Mesothelial cell of epicardium (in vitro differentiated cells): ENCODE measurements around the gene ATXN10. TPM values are rescaled to one million over a fixed set of nuclear protein-coding genes. Genes with fewer than 3 reads are reported as not detected.
A peak's percentile ranks its signal among the peaks of the same experiment; 100 is the strongest.
"Not testable (repeated sequence)": the region's sequence is repeated elsewhere in the genome, so short reads cannot be mapped to it uniquely, and the experiment has no call there.

ENCODE experiments used
- DNase-seq, 2 experiments: peaks; one replicate each; pipeline ENCODE4 v3.0.0; 2021; ENCODE audit warnings: low spot score in 2 of 2; ENCODE audit not compliant: unreplicated experiment in 2 of 2
- H3K27ac Mint-ChIP-seq: 2 replicates; pipeline ENCODE4 v1.8.0; 2021; ENCODE audit warnings: mixed read lengths
- H3K27me3 Mint-ChIP-seq: 2 replicates; pipeline ENCODE4 v1.8.0; 2021; ENCODE audit warnings: low read depth, mixed read lengths
- H3K36me3 Mint-ChIP-seq: 2 replicates; pipeline ENCODE4 v1.8.0; 2021; ENCODE audit warnings: mixed read lengths
- H3K4me1 Mint-ChIP-seq: 2 replicates; pipeline ENCODE4 v1.8.0; 2021; ENCODE audit warnings: mixed read lengths
- H3K4me3 Mint-ChIP-seq: 2 replicates; pipeline ENCODE4 v1.8.0; 2021; ENCODE audit warnings: mild to moderate bottlenecking, moderate library complexity, mixed read lengths
- H3K9me3 Mint-ChIP-seq: 2 replicates; pipeline ENCODE4 v1.8.0; 2021; ENCODE audit warnings: mixed read lengths
- CTCF ChIP-seq: fragments of 200-600 bp; sonication (generic); IDR thresholded peaks from one replicate; pipeline ENCODE4 v1.5.0; 2021; ENCODE audit warnings: antibody characterized with exemption; ENCODE audit not compliant: unreplicated experiment
- total RNA-seq: library from RNA; stranded (reverse); gene quantifications from 3 replicates; pipeline ENCODE4 v1.2.1, GENCODE V29; 2021

ATXN10 gene
- total RNA-seq, result 237 to 248 TPM (median 241 TPM) in 3 replicates

- Mint-ChIP-seq H3K4me1 (peaks cover 32% of the 10 kb centered on the region), H3K27me3 (no peaks in the 10 kb centered on the region), H3K36me3 (peaks cover 8% of the 10 kb centered on the region), H3K9me3 (no peaks in the 10 kb centered on the region), H3K4me3 (peak within 1 kb of the TSS; percentile 85), H3K27ac (peak within 1 kb of the TSS; percentile 95)
- TF ChIP-seq CTCF, result no peak
- DNase-seq, result peak; percentile 74 to 85
These were observed at the start of gene ATXN10 for GRCh38 chr22:45671783-45672563. TSS of gene ATXN10 (plus strand) at chr22:45671834. CDS start at chr22:45672064, 230 bp downstream.

- no peak overlapping the region for H3K4me3 Mint-ChIP-seq
- no peaks in the 10 kb centered on the region for H3K36me3 Mint-ChIP-seq
- no peak for DNase-seq
- no peak overlapping the region for H3K27ac Mint-ChIP-seq
- peaks cover 8% of the 10 kb centered on the region for H3K4me1 Mint-ChIP-seq
- no peak for TF ChIP-seq CTCF
- no peaks in the 10 kb centered on the region for H3K27me3 Mint-ChIP-seq
- H3K9me3 Mint-ChIP-seq, result peaks cover 15% of the 10 kb centered on the region
These were observed 49.6 kb upstream of the ATXN10 start for GRCh38 chr22:45621836-45622600.

- DNase-seq, H3K27ac Mint-ChIP-seq, H3K27me3 Mint-ChIP-seq, H3K36me3 Mint-ChIP-seq, H3K4me3 Mint-ChIP-seq: not testable (repeated sequence)
- peaks cover 13% of the 10 kb centered on the region for H3K9me3 Mint-ChIP-seq
- peaks cover 12% of the 10 kb centered on the region for H3K4me1 Mint-ChIP-seq
These were observed 48.0 kb upstream of the ATXN10 start for GRCh38 chr22:45623464-45624145.

- Mint-ChIP-seq H3K36me3 (no peaks in the 10 kb centered on the region), H3K4me1 (peaks cover 12% of the 10 kb centered on the region)
These were observed 45.4 kb upstream of the ATXN10 start for GRCh38 chr22:45626198-45626651.

GRCh38 chr22:45627489-45628233, 44.0 kb upstream of the ATXN10 start:
- Mint-ChIP-seq H3K4me1 (peaks cover 16% of the 10 kb centered on the region), H3K4me3 (no peak overlapping the region)

More at GRCh38 chr22:45626198-45626651, 45.4 kb upstream of the ATXN10 start:
- Mint-ChIP-seq H3K27me3 (peaks cover 3% of the 10 kb centered on the region), H3K27ac (peak overlapping the region; percentile 25), H3K4me3 (no peak overlapping the region), H3K9me3 (peaks cover 5% of the 10 kb centered on the region)
- DNase-seq, result no peak
- TF ChIP-seq CTCF, result no peak

More at GRCh38 chr22:45627489-45628233, 44.0 kb upstream of the ATXN10 start:
- peaks cover 7% of the 10 kb centered on the region for H3K27me3 Mint-ChIP-seq
- no peaks in the 10 kb centered on the region for H3K36me3 Mint-ChIP-seq
- no peak for TF ChIP-seq CTCF
- H3K27ac Mint-ChIP-seq, result no peak overlapping the region
- peaks cover 5% of the 10 kb centered on the region for H3K9me3 Mint-ChIP-seq
- no peak for DNase-seq
